SJSA1 (cell line): ENCODE data around the gene OR8B8. TPM values are rescaled to one million over a fixed set of nuclear protein-coding genes. Genes with fewer than 3 reads are reported as not detected.
A peak's percentile ranks its signal among the peaks of the same experiment; 100 is the strongest.

ENCODE experiments used
- DNase-seq, 2 experiments: peaks; one replicate each; pipeline ENCODE4 v3.0.0-alpha.2; 2015 to 2020; ENCODE audit warnings: low spot score in 2 of 2, low read depth in 1 of 2
- H3K27ac ChIP-seq: fragments of 250-450 bp; sonication (Bioruptor Pico); 2 replicates; pipeline ENCODE4 v1.5.1; 2020; ENCODE audit warnings: mild to moderate bottlenecking, moderate library complexity
- H3K27me3 ChIP-seq: fragments of 250-450 bp; sonication (Bioruptor Pico); replicated peaks from 2 replicates; pipeline ENCODE4 v1.5.1; 2020; ENCODE audit warnings: mild to moderate bottlenecking, moderate library complexity
- H3K36me3 ChIP-seq: fragments of 250-450 bp; sonication (Bioruptor Pico); 2 replicates; pipeline ENCODE4 v1.5.1; 2020; ENCODE audit warnings: mild to moderate bottlenecking
- H3K4me1 ChIP-seq: fragments of 250-450 bp; sonication (Bioruptor Pico); replicated peaks from 2 replicates; pipeline ENCODE4 v1.6.1; 2021; ENCODE audit warnings: mild to moderate bottlenecking
- H3K4me3 ChIP-seq: fragments of 250-450 bp; sonication (Bioruptor Pico); 2 replicates; pipeline ENCODE4 v1.5.1; 2020; ENCODE audit warnings: mild to moderate bottlenecking
- H3K9me3 ChIP-seq: fragments of 250-450 bp; sonication (Bioruptor Pico); replicated peaks from 2 replicates; pipeline ENCODE4 v1.5.1; 2020; ENCODE audit warnings: mild to moderate bottlenecking
- total RNA-seq: library from RNA; depleted of rRNA; stranded (reverse); fragments of >200 nt; shearing (Covaris generic); gene quantifications from 2 replicates; pipeline ENCODE4 v1.2.3, GENCODE V29; 2014; rRNA removed

OR8B8 gene, protein sequence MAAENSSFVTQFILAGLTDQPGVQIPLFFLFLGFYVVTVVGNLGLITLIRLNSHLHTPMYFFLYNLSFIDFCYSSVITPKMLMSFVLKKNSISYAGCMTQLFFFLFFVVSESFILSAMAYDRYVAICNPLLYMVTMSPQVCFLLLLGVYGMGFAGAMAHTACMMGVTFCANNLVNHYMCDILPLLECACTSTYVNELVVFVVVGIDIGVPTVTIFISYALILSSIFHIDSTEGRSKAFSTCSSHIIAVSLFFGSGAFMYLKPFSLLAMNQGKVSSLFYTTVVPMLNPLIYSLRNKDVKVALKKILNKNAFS
- total RNA-seq = not detected in 2 replicates

DNA sequence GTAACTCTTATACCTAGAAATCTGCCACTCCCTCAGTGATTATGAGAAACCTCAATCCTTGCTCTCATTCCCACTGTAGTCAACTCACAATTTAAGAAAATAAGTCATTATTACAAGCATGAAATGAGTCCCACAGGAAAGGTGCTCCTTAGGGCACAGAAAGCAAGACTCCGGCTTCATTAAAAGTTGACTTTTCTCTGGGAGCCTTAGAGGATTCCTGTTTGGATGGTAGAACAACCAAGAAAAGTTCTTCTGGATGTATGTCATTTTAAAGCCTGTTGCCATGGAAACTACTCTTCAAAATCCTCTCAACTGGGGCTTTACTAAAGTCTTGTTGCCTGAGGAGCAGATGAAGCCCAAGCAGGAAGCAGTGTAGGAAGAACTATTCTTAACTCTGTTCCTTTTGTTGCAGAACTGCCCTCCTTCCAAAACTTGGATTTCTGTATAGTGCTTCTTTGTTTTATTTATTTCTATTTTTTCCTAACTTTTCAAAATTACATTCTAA is at the start of gene OR8B8:
Gene OR8B8, minus strand, starts transcription at position 51 of the 505 bp plus-strand sequence. CDS start 4,611 bp downstream, outside the sequence.
- Histone ChIP-seq H3K36me3 (no peaks in the 10 kb centered on the region), H3K4me3 (no peak within 1 kb of the TSS), H3K27ac (no peak within 1 kb of the TSS), H3K4me1 (no peaks in the 10 kb centered on the region), H3K9me3 (no peaks in the 10 kb centered on the region), H3K27me3 (no peaks in the 10 kb centered on the region)
- DNase-seq = no peak

DNA sequence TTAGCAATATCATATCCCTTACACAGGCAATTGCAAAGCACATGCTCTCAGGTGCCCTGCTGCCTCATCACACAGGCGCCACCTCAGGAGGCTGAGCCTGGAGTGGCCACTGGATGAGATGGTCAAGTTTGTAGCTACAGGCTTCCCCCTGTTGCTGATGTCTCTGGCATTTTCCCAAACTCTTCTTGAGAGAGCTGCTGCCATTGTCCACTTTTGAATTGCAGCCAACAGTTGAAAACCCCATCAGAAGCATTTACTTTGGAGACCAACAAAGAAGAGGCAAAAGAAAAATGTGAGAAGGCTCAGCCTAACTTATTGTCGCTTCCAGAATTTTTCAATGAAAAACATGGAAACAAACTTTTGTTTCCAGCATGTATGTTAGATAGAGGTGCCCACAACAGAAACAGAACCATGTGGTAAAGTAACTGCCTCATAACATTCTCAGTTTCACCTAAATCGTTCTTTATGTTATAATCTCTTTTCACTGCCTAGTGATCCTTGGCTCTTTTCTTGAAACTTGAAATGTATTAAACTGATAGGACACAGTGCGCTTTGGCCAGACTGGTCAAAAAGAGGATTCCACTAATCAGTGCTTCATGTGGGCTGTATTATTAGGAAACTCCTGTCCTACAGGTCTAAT is 47.6 kb upstream of the OR8B8 start:
- no peaks in the 10 kb centered on the region for H3K4me1 ChIP-seq
- H3K9me3 ChIP-seq = no peaks in the 10 kb centered on the region
- no peak for DNase-seq
- H3K4me3 ChIP-seq = no peak overlapping the region
- H3K27ac ChIP-seq = no peak overlapping the region
- no peaks in the 10 kb centered on the region for H3K36me3 ChIP-seq
- H3K27me3 ChIP-seq = no peaks in the 10 kb centered on the region

GRCh38 chr11:124483422-124483821 is 37.9 kb upstream of the OR8B8 start:
- H3K36me3 ChIP-seq = no peaks in the 10 kb centered on the region
- H3K27ac ChIP-seq = no peak overlapping the region
- H3K4me1 ChIP-seq = peaks cover 4% of the 10 kb centered on the region; the same call in 1 of the 2 replicates
- no peak overlapping the region for H3K4me3 ChIP-seq
- no peaks in the 10 kb centered on the region for H3K9me3 ChIP-seq
- H3K27me3 ChIP-seq = no peaks in the 10 kb centered on the region
- no peak for DNase-seq

DNA sequence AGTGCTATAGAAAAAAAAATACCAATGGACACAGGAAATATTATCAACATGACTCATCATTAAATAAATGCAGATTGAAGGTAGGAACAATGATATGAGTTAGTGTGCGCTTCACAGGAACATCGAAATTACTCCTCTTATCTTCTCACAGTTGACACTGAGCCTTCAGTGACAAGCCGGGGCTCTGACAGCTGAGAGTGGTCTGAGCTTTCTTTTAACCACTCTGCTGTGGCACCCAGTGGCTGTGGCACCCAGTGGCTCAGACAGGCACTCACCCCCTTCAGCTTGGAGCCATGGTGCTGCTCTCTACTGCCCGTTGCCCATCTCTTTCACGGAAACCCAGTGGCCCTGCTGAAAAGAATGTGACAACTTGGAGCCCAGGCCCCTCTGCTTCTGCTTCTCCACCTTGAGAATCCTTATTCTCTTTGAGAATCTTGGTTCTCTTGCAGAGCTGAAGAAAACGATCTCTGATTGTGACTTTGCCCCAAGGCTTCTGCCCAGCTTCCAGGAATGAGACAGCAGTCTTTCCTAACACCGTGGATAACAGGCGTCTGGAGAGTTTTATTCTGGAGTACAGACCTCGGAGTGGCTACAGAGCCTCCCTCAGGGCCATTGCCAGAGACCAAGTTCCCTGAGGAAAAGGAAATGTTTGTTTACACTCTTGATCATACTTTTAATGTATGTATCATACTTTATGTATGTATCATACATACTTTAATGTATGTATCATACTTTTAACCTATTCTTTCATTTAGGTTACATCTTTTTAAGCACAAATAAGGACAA is 37.1 kb upstream of the OR8B8 start:
- H3K27me3 ChIP-seq = no peaks in the 10 kb centered on the region
- peaks cover 4% of the 10 kb centered on the region; the same call in 1 of the 2 replicates for H3K4me1 ChIP-seq
- H3K9me3 ChIP-seq = no peaks in the 10 kb centered on the region
- H3K4me3 ChIP-seq = no peak overlapping the region
- H3K36me3 ChIP-seq = no peaks in the 10 kb centered on the region
- DNase-seq = no peak
- H3K27ac ChIP-seq = no peak overlapping the region

DNA sequence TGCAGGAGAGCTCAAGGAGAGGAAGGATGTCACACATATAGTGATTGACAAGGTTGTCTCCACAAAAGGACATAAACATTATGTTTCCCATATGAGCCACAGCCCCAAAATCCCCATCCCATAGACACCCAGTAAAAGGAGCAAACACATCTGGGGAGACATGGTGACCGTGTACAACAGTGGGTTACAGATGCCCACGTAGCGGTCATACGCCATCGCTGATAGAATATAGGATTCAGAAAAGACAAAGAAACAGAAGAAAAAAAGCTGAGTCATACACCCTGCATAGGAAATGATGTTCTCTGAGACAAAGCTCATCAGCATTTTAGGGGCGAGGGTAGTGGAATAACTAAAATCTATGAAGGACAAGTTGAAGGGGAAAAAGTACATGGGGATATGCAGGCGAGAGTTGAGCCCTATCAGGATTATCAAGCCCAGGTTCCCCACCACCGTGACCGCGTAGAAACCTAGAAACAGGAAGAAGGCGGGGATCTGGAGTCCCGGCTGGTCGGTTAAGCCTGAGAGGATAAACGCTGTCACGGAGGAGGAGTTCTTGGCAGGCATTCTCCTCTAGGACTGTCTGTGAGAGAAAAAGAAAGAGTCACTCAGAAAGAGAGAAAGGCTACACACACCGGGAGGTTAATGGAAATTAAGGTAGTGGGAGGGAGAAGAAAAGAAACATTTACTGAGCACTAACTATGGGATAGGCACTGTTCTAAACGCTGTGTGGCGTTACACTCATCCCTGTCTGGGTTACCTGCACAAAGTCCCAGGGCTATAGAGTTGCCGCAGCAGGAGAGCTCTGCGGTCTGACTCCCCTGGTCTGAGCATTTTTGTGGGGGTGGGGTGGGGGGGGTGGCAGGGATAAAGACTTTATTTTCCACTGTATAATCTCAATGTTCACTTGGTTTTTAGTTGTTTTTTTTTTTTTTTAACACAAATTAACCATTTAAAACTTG is 36.1 kb upstream of the OR8B8 start:
- Histone ChIP-seq H3K4me1 (peaks cover 4% of the 10 kb centered on the region; the same call in 1 of the 2 replicates), H3K4me3 (peak overlapping the region; percentile 24), H3K36me3 (no peaks in the 10 kb centered on the region), H3K27ac (no peak overlapping the region), H3K27me3 (no peaks in the 10 kb centered on the region), H3K9me3 (no peaks in the 10 kb centered on the region)
- peak in 1 of 2 experiments; percentile 39 for DNase-seq

- Histone ChIP-seq H3K4me1 (peaks cover 4% of the 10 kb centered on the region; the same call in 1 of the 2 replicates), H3K36me3 (no peaks in the 10 kb centered on the region), H3K4me3 (no peak overlapping the region), H3K27ac (no peak overlapping the region), H3K27me3 (no peaks in the 10 kb centered on the region), H3K9me3 (no peaks in the 10 kb centered on the region)
- DNase-seq = no peak
Measured at GRCh38 chr11:124479561-124479960, 34.1 kb upstream of the OR8B8 start.

- H3K36me3 ChIP-seq = no peaks in the 10 kb centered on the region
- H3K9me3 ChIP-seq = no peaks in the 10 kb centered on the region
- DNase-seq = no peak
- no peak overlapping the region for H3K27ac ChIP-seq
- no peaks in the 10 kb centered on the region for H3K4me1 ChIP-seq
- no peak overlapping the region for H3K4me3 ChIP-seq
- H3K27me3 ChIP-seq = no peaks in the 10 kb centered on the region
Measured at GRCh38 chr11:124475265-124475664, 29.8 kb upstream of the OR8B8 start.

GRCh38 chr11:124474779-124475178 is 29.3 kb upstream of the OR8B8 start:
- H3K4me1 ChIP-seq = no peaks in the 10 kb centered on the region
- H3K4me3 ChIP-seq = no peak overlapping the region
- no peak overlapping the region for H3K27ac ChIP-seq
- no peaks in the 10 kb centered on the region for H3K36me3 ChIP-seq
- DNase-seq = no peak
- no peaks in the 10 kb centered on the region for H3K27me3 ChIP-seq
- no peaks in the 10 kb centered on the region for H3K9me3 ChIP-seq

DNA sequence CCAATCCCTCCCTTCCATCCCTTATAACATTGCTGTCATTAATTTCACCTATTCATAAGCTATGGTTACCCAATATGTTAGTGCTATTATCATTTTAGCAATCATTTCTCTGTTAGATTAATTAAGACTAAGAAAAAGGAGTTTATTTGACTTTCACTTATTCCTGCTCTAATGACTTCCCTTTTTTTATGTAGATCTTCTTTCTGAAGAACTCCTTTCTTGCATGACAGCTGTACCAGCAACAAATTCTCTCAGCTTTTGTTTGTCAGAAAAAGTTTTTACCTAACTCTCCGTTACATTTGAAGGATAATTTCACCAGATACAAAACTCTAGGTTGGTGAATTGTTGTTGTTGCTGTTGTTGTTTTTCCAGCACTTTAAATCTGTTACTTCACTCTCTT is 28.6 kb upstream of the OR8B8 start:
- no peak overlapping the region for H3K4me3 ChIP-seq
- H3K9me3 ChIP-seq = no peaks in the 10 kb centered on the region
- H3K4me1 ChIP-seq = no peaks in the 10 kb centered on the region
- no peak overlapping the region for H3K27ac ChIP-seq
- DNase-seq = no peak
- no peaks in the 10 kb centered on the region for H3K27me3 ChIP-seq
- no peaks in the 10 kb centered on the region for H3K36me3 ChIP-seq

GRCh38 chr11:124473476-124473875 is 28.0 kb upstream of the OR8B8 start:
- no peaks in the 10 kb centered on the region for H3K9me3 ChIP-seq
- H3K4me3 ChIP-seq = no peak overlapping the region
- no peaks in the 10 kb centered on the region for H3K36me3 ChIP-seq
- H3K27me3 ChIP-seq = no peaks in the 10 kb centered on the region
- no peak for DNase-seq
- no peak overlapping the region for H3K27ac ChIP-seq
- H3K4me1 ChIP-seq = no peaks in the 10 kb centered on the region

DNA sequence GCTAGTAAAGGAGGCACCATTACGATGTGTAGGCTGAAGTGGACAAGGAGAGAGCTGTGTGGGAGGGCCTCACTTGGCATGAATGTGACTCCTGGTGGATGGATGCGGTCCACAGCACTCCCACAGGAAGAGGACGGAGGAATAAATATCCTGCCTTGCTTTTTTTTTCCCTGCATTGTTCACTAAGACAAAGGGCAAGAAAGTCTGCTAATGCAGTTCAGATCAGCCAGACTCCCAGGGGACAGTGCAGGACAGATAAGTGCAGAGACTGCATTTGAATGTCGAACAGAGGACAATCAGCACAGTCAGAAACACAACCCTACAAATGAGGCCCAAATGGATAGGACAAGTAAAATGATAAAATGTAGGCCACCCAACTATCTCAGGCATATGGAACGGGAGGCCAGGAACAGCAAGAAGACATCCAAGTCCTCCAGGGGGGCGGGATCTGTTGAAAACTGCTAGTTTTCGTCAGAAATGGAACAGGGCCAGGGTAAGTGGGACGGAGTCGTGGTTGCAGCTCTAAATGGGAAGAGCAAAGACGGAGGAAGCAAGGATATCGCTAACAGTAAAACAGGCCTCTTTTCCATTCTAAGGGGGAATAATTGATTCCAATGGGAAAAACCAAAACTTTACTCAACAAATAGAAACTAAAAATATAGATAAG is 25.2 kb upstream of the OR8B8 start:
- H3K4me1 ChIP-seq = no peaks in the 10 kb centered on the region
- no peak overlapping the region for H3K4me3 ChIP-seq
- H3K27ac ChIP-seq = no peak overlapping the region
- H3K9me3 ChIP-seq = no peaks in the 10 kb centered on the region
- no peaks in the 10 kb centered on the region for H3K27me3 ChIP-seq
- no peaks in the 10 kb centered on the region for H3K36me3 ChIP-seq
- no peak for DNase-seq

DNA sequence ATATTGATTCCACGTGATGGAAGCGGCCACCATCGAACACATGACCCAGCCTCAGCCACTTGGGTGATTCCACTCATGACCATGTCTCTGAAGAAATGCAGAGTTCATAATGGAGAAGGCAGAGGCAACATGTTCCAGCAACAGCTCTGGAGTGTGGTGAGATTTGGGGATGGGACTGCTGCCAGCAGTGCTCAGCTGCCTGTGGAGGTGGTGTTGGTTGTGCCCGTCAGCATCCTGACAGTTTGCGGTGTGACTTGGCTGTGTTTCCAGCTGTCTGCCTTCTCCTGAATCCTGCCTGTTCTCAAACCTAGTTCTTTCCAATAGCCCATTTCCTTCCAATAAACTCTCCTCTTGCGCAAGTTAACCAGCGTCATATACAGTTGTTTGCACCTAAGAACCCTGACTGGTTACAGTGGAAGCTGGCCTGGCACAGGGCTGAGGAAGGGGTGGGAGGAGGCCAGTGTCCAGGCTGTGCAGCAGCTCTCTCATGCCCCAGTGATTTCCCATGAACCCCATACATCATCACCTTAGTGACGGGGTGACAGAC is 22.0 kb upstream of the OR8B8 start:
- no peak for DNase-seq
- no peak overlapping the region for H3K27ac ChIP-seq

More for the DNA sequence above, 22.0 kb upstream of the OR8B8 start:
- H3K36me3 ChIP-seq = no peaks in the 10 kb centered on the region
- no peaks in the 10 kb centered on the region for H3K9me3 ChIP-seq
- H3K4me3 ChIP-seq = no peak overlapping the region
- H3K4me1 ChIP-seq = no peaks in the 10 kb centered on the region
- no peaks in the 10 kb centered on the region for H3K27me3 ChIP-seq
